RCC 7860 (cell line): ENCODE data around the gene MADD.
"Not testable (repeated sequence)": the region's sequence is repeated elsewhere in the genome, so short reads cannot be mapped to it uniquely, and the experiment has no call there.

Experiments
- DNase-seq: peaks from one replicate; pipeline ENCODE4 v3.0.0-alpha.2; 2015; ENCODE audit warnings: low spot score
- FAIRE-seq: peaks from 2 replicates; lab custom pipeline; 2012; peaks lifted over from hg19 to GRCh38; lab: Jason Lieb, UNC

Gene MADD

GRCh38 chr11:47272706-47273105 is 2.8 kb downstream of the MADD start:
- FAIRE-seq = no peak
- no peak for DNase-seq

DNA sequence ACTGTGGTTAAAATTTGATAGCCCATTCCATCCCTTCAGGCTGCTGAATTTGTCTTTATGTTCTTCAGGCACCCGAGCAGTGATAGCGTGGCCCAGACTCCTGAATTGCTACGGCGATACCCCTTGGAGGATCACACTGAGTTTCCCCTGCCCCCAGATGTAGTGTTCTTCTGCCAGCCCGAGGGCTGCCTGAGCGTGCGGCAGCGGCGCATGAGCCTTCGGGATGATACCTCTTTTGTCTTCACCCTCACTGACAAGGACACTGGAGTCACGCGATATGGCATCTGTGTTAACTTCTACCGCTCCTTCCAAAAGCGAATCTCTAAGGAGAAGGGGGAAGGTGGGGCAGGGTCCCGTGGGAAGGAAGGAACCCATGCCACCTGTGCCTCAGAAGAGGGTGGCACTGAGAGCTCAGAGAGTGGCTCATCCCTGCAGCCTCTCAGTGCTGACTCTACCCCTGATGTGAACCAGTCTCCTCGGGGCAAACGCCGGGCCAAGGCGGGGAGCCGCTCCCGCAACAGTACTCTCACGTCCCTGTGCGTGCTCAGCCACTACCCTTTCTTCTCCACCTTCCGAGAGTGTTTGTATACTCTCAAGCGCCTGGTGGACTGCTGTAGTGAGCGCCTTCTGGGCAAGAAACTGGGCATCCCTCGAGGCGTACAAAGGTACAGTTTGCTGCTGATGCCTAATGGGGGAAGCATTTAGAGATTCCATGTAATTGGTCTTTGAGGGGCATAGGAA is 4.7 kb downstream of the MADD start:
- no peak for DNase-seq
- no peak for FAIRE-seq

GRCh38 chr11:47276923-47277322 is 7.0 kb downstream of the MADD start:
- no peak for DNase-seq
- no peak for FAIRE-seq

- no peak for FAIRE-seq
Measured at GRCh38 chr11:47278058-47278457, 8.1 kb downstream of the MADD start.

GRCh38 chr11:47278769-47279168 is 8.8 kb downstream of the MADD start:
- FAIRE-seq = no peak

More at GRCh38 chr11:47278058-47278457, 8.1 kb downstream of the MADD start:
- DNase-seq = no peak

GRCh38 chr11:47280099-47280498 is 10.2 kb downstream of the MADD start:
- no peak for DNase-seq
- FAIRE-seq = no peak

More at GRCh38 chr11:47278769-47279168, 8.8 kb downstream of the MADD start:
- DNase-seq = no peak

- FAIRE-seq (no peak), DNase-seq (no peak)
Measured at GRCh38 chr11:47280860-47281259, 10.9 kb downstream of the MADD start.

DNA sequence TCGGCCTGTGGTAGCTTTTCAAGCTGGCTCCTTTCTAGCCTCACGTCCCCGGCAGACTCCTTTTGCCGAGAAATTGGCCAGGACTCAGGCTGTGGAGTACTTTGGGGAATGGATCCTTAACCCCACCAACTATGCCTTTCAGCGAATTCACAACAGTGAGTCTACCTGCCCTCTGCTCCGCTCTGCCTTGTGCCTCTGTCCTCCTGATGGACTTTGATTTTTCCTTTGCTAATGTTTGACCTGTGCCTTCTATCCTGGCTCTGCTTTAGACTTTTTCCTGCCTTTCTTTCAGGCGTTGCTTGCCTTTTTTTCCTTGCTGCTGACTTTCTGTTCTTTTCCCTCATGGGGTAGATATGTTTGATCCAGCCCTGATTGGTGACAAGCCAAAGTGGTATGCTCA is 12.5 kb downstream of the MADD start:
- DNase-seq (no peak), FAIRE-seq (no peak)

- DNase-seq (no peak), FAIRE-seq (no peak)
Measured at GRCh38 chr11:47284151-47284550, 14.2 kb downstream of the MADD start.

GRCh38 chr11:47285969-47286770 is 16.2 kb downstream of the MADD start:
- FAIRE-seq (no peak), DNase-seq (no peak)

DNA sequence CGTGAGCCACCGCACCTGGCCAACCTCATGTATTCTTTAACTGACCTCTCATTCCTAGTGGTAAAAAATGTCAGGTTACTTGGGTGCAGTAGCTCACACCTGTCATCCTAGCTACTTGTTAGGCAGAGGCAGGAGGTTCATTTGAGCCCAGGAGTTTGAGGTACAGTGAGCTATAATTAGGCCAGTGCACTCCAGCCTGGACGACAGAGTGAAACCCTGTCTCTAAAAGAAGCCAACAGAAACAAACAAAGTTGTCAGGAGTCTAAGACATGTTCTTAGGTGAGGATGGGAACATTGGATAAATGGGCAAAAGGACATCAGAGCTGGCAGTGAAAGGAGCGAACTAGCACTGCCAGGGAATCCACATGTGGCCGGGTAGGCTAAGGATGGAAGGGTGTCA is 18.1 kb downstream of the MADD start:
- DNase-seq (no peak), FAIRE-seq (no peak)

- DNase-seq (no peak), FAIRE-seq (no peak)
Measured at GRCh38 chr11:47289856-47290255, 19.9 kb downstream of the MADD start.

DNA sequence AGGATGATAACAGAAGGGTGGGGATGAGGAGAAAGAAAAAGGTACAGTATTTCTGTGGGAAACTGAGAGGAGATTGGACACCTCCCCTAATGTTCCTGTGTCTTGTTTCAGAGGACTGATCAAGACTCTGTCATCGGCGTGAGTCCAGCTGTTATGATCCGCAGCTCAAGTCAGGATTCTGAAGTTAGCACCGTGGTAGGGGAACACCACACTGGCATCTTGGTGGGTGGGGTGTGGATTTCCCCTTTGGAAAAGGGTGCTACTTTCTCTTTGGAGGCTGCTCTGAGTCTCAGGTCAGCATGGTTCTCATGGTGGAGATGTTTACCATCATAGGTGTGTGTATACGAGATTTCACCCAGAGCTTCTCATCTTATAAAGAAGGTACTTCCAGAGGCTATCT is 25.5 kb downstream of the MADD start:
- FAIRE-seq (no peak), DNase-seq (no peak)

DNA sequence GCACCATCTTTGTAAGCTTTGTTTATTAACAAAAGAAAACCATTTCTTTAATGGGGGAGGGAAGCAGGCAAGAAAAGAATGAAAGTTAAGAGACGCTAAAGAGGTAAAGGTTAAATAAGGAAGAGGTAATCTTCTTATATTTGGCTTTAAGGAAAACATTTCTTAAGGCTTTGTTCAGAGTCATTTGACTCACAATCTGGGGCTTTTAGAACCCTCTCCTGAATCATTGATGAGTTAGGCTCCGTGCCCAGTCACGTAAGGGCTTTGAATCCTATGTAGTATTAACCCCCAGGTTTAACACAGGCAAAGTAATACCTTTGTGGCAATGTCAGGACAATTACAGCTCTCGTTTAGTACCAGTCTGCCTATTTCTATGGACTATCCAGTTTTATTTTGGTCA is 26.1 kb downstream of the MADD start:
- no peak for FAIRE-seq
- no peak for DNase-seq

GRCh38 chr11:47299078-47299477 is 29.1 kb downstream of the MADD start:
- DNase-seq = no peak
- no peak for FAIRE-seq

DNA sequence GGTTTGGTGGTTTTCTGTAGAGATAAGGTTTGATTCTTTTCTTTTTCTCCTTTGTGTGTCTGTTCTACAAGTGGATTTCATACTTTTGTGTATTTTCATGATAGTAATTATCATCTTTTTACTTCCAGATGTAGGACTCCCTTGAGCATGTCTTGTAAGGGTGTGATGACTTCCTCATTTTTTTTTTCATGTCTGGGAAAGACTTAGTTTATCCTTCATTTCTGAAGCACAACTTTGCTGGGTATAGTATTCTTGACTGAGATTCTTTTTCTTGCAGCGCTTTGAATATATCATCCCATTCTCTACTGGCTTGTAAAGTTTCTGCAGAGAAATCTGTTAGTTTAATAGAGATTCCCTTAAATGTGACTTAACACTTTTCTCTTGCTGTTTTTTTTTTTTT is 32.9 kb downstream of the MADD start:
- no peak for DNase-seq
- FAIRE-seq = no peak

DNA sequence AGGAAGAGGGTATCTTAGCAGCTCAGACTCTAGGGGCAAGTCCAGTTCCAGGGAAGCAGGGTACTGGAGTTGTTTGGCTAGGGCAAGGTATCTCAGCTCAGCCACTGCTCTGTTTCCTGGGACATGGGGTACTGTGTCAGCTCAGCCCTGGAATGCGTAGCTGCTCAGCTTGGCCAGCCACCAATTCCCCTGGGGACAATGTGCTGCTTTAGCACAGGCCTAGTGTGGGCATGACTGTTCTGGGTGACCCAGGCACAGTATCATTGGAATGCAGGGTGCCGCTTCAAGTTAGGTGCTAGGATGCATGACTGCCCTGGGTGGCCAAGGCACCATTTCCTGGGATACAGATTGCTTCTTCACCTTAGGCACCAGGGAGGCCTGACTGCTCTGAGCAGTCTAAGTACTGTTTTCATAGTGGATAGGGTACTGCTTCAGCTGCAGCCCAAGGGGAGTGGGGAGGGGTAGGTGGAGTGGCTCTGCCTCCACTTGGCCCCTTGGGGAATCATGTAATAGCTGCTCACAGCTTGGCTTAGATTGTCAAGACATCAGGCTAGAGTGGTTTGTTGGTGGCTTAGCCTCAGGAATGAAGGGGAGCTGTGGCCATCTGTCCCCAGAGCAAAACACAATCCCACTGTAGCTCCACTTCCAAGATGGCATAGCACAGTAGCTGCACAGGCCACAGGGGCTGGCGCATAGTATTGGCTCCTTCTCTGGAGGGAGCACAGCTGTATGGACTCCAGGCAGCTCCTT is 36.0 kb downstream of the MADD start:
- DNase-seq (no peak), FAIRE-seq (no peak)

DNA sequence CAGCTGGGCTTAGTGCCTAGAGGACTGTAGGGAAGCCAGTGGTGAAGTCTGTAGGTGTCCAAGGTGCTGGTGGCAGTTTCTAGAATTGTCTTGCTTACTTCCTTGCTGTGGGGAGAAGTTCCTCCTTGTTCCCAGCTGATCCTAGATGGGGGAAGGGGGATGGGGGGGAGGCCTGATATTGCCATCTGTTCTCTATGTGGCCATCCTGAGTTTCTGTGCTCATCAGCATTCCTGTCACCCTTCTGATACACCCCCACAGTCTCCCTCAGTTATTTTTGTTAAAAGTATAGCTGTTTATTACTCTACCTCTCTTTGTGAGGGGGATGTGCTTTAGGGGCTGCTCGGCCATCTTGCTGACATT is 36.5 kb downstream of the MADD start:
- DNase-seq (no peak), FAIRE-seq (no peak)

DNA sequence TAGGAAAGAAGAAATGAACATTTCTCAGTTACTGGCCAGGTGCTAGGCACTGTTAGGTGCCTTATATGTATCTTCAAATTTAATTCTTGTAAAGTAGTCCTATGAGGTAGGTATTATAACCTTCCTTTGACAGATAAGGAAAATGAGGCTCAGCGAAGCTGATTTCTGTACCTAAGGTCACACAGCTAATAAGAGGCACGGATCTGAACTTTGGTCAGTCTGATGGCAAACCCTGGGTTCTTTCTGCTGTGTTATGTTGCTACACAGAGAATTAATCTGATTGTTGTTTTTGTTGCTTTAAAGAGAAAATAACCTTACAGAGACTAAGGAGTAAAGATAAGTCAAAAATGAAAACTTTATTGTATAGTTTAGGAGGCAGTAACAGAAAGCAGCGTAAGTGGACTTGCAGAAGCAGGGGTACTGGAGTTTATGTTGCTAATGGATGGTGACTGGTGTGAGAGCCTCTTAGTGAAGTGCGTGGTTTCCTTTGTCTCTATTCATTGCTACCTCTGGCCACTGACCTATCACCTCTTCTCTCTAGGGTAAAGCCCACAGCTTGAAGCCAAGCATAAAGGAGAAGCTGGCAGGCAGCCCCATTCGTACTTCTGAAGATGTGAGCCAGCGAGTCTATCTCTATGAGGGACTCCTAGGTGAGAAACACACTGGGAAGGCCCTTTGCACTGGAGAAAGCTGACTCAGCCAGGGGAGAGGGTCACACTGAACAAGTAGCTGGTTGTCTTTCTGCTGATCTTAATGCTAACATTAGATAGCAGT is 38.3 kb downstream of the MADD start:
- FAIRE-seq (no peak), DNase-seq (no peak)

- DNase-seq = no peak
- FAIRE-seq = no peak
Measured at GRCh38 chr11:47314992-47315391, 45.1 kb downstream of the MADD start.

GRCh38 chr11:47316501-47316900 is 46.6 kb downstream of the MADD start:
- not testable (repeated sequence) for FAIRE-seq, DNase-seq
